Measurements from ENCODE around the gene PDZD8.
"Not testable (repeated sequence)": the region's sequence is repeated elsewhere in the genome, so short reads cannot be mapped to it uniquely, and the experiment has no call there.

The PDZD8 gene

DNA sequence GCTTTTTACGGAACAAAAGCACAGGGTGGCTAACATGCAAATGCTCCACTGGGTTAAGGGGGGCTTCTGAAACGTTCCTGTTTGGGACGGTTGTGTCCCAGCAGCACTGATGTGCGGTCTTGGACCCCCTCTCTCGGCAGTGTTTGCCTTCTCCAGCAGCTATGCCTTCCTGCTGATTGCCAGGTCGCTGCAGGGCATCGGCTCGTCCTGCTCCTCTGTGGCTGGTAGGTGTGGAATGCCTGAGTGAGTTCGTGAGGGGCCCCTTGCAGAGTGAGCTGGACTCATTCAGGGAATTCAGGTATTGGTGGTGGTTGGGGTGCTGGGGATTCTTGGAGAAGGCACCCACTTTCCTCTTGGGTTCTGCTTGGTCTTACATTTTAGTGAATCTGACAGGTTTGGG is 121.3 kb downstream of the PDZD8 start:
- no peak for DNase-seq

DNA sequence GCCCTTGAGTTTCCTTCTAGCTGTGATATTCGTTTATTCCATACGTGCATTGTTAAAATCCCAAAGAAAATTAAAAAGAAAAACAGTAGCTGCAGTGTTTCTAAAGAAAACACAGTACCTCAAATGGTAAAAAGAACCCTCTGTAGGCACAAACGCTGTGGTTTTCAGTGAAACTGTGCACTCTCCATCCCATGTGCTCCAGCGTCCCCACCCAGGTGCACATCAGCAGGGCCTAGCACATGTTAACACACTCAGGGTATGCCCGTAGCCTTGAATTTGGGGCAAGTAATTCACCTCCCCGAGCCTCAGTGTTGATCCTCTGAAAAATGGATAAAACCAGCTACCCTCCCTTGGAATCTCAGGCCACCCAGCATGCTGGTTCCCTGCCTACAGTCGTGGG is 124.8 kb downstream of the PDZD8 start:
- DNase-seq: no peak

DNA sequence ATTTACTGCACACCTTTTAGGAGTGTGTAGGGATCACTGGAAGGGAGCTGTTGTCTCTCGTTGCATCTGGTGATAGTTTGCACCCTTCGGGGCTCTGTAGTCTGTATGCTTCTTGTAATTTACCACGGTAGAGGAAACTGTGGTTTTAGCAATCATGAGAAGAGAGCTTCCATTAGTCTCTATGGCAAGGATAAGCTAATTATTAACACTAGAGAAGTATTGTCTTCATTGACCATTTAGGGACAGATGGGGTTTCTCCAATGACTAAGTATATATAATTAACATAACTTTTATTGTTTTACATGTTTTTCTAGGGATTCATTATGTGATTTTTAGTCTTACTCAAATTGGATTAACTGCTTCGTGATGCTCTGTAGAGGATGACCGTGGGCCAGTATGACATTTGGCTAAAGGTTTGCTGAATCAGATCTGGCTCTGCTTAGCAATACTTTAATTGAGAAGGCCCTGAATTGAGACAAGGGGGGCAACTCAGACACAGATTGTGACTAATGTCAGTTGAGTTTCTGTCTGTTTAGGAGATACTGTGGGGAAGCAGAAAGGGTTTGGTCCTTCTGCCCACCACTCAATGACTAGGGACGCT is 125.6 kb downstream of the PDZD8 start:
- DNase-seq: no peak

DNA sequence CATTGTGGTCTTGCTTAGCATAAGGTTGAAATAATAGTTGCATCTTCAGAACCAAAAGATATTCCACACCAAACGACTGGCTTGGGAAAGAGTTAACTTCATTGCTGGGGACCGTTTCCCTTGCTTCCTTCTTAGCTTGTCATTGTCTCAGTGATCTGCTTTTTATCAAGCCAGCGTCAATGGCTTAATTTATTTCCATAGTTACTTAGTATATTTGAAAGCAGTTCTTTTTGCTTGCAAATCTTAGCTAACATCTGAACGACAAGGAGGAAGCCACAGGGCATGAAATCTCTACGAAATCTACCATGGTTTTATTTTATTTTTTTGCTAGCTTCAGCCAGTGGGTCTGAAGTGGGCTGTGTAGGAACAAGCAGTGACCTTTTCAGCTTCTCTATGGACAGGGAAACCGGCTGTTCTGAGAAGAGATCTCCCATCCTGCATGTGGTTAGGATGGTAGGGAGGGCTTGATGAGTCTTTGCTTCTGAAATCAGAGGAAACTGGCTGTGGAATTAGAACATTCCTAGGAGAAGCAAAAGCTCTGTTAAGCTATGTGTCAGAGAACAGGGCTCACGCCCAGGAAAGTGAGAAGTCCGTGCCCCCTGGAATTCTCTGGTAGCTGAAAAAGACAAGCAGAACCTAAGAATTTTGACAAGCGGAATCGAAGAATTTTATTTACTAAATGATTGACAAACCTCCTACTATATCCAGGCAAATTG is 126.3 kb downstream of the PDZD8 start:
- DNase-seq: no peak

DNA sequence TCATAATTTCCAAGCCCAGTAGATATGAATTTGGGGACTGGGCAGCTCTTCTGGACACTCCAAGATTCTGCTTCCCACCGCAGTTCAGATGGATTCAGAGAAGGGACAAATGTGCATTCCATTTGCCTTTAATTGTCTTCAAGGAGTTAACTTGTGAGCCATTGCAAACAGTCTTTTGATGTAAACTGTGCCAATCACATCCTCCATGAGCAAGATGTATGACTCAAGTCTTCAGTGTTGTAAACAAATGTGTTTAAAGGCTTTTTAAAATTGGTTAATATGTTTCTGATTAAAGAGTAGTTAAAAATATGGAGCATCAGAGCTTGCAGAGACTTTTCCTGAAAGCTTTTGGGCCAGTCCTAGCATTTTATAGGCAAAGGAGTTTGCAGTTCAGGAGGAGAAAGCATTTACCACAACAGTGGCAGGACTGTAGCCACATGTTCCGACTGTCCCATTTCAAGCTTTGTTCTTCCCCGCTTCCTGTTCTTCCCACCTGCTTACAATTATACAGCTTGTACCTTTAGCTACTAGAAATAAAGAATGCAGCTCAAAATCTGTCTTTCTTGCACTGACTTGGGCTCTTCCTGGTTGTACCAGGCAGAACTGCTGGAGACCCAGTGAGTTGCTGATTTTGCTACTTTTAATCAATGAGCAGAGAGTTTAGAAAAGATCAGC is 128.1 kb downstream of the PDZD8 start:
- DNase-seq: no peak

DNA sequence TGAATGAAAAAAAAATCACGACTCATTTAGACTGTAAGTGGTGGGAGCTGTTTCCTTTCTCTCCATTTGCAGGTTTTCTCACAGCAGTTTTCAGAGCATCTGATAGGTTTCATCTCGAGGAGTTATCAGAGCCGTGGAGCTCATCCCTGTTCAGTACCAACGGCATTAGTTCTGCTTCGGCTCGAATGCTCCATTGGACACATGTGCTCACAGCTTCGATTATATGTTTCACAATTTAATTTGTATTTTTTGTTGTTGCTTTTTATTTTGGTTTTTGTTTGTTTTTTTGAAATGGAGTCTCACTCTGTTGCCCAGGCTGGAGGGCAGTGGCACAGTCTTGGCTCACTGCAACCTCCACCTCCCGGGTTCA is 132.8 kb downstream of the PDZD8 start:
- DNase-seq: no peak

DNA sequence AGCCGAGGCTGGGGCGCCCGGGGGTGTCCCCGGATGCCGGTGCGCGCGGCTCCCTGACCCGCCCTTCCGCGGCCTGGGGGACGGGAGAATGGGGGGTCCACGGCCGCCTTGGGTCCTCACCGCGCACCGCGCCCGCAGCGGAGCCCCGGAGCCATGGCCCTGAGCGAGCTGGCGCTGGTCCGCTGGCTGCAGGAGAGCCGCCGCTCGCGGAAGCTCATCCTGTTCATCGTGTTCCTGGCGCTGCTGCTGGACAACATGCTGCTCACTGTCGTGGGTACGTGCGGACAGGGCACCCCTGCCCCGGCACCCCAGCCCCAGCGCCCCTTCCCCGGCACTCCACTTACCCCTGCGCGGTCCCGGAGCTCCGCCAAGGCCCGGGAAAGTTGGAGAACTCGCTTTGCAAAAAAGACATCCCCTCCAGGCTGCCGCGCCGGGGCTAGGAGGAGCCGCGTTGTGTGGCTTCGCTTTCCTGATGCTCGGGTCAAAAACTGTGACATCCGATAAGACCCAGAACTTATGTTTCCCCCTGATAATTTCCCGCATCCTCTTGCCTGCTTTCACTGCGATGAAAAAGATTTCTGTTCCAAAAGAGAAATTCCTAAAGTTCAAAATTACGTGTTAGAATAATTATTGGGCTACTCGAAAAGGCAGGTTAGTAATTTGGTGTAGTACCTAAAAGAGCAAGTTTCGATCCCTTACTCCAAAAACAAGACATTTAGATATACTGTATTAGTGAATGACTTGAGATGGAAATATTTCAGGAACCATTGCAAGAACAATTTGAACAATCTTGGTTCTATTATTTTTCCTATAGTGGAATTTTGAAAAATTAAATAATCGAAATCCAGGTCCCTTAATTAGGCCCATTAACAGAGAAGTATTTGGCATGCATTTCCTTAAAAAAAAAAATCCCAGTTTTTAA is 133.4 kb downstream of the PDZD8 start:
- no peak for DNase-seq

DNA sequence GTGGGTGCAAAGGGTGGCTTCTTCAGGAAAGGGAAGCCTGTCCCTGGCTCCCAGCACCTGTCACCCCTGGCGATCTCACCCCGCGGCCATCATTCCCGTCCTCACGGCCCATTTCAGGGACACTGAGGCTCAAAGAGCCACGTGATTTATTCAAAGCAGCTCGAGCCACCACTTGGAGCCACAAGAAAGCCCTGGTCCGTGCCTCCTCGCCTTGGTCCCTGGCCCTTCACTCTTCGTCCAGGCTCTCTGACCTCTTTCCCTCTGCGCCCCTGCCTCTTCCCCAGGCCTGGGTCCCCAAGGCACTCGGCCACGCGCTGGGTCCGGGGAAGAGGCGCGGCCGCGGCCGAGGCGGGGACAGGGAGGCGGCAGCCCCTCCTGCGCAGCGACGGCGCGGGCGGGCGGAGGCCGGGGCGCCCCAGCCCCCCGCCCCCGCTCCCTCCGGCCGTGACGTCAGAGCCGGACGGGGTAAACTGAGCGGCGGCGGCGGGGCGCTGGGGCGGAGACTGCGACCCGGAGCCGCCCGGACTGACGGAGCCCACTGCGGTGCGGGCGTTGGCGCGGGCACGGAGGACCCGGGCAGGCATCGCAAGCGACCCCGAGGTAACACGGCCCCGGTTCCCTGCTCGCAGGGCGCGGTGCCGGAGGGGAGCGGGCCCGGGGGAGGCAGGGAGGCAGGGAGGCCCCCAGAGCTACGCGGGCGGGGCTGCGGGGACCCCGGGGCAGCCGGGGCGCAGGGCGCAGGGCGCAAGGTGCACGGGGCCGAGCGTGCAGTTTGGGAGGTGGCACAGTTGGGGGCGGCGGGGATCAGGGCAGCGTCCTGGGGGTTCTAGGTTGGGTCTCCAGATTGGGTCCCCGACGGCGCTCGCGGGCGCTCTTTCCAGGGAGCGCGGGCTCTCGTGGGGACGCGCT is 134.4 kb downstream of the PDZD8 start, which contains the start of gene SLC18A2:
SLC18A2 (plus strand) TSS at position 494 of the 909 bp plus-strand sequence. CDS start 580 bp downstream, outside the sequence.
- no peak for DNase-seq

DNA sequence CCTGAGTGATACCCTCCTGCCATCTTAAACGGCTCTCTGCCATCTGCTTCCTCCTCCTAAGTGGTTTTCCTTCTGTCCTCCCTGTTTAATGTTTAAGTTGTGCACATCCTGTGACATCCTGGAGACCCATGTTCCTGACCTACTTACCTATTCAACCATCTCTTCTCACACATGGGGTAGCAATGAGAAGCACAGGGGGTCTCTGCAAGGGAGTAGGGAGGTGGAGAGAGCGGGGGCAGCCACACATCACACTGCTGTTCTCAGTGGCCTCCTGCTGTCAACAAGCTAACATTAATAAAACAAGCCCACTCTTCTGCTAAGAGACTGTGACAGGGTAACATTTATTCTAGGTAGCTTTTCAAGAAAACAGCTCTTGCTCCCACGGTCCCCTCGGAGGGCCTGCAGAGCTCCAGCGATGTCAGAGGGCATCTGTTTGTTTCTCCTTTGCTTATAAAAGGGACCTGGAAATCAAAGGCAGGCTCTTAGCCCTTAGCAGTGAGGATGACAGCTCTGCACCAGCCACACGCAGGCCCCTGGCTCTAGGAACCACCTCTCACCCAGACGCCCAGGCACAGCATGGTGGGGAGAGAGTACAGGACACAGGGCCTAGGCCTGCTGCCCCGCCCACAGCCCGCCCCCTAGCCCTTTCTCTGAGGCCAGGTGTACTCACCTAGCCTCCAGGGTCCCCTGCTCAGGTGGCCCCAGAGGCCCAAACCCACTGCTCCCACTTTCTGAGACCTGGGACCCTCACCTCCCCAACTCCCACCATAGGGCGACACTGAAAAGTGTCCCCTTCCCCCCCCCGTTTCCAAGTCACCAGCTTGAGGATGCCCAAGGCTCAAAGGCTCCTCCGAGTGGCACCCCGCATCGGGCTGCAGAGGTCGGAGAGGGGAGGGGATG is 135.3 kb downstream of the PDZD8 start:
- DNase-seq: no peak

DNA sequence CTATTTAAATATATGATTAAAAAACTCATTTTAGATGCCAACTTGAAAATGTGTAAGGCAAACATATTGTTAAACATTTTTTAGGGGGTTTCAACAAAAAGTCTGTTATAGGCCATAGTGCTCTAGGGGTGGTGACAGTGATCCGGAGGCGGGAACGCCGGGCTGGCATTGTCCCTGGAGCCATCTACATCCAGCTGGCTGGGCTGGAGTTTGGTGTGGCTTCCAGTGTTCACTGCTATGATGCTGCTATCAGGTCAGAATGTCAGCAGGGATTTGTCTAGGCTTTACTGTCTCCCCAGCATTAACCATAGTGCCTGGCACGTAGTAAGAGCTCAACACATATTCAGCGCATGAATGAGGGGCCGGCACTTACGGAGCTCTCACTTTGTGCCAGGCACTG is 136.2 kb downstream of the PDZD8 start:
- DNase-seq: no peak

DNA sequence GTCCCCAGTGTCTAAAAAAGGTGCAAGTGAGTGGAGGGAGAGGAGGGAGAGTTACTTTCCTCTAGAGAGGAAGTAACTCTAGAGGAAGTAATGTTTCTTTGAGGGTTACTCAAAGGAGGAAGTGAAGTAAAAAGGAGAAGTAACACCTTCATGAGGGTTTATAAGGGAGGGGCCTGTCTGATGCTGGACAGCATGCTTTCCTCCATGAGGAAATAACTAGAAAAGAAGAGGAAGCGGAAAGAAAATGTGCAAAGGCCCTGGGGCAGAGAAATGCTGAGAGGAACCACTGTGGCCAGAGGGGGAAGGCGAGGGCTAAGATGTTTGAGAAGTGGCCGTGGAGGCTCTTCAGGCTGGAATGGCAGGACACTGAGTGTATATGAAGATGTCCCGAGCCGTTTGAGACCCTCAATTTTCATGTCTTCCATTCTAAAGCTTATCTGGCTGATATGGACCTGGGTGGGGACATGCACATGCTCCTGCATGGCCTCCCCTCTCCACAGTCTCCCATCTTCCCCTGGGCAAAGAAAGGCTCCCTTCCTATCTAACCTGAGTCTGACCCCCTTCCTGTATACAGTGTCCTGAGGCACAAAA is 137.7 kb downstream of the PDZD8 start:
- DNase-seq: no peak

DNA sequence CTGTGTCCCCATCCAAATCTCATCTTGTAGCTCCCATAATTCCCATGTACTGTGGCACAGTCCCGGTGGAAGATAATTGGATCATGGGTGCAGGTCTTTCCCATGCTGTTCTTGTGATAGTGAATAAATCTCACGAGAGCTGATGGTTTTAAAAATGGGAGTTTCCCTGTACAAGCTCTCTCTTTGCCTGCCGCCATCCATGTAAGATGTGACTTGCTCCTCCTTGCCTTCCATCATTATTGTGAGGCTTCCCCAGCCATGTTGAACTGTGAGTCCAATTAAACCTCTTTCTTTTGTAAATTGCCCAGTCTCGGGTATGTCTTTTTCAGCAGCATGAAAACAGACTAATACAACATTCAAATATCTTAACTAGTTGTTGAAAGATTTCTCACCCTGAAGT is 145.1 kb downstream of the PDZD8 start:
- DNase-seq: not testable (repeated sequence)

DNA sequence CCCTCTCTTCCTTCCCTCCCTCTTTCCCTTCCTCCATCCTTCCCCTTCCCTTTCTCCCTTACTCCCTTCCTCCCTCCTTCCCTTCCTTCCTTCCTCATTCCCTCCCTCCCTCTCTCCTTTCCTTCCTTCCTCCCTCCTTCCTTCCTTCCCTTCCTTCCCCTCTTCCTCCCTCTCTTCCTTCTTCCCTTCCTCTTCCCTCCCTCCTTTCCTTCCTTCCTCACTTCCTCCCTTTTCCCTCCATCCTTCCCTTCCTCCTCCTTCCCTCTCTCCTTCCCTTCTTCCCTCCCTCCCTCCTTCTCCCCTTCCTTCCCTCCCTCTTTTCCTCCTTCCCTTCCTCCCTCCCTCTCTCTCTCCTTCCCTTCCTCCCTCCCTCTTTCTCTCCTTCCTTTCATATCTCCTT is 147.0 kb downstream of the PDZD8 start:
- no peak for DNase-seq

Measured in NCI-H510A (cell line).